HUES6 (cell line): ENCODE measurements around the gene ADAM12.
A peak's percentile ranks its signal among the peaks of the same experiment; 100 is the strongest.

Experiments
- H3K27ac ChIP-seq: 2 replicates; pipeline ENCODE4 v1.7.0; 2013; ENCODE audit warnings: low read depth, mild to moderate bottlenecking, low read length, inconsistent platforms
- H3K27me3 ChIP-seq: 2 replicates; pipeline ENCODE4 v1.6.1; 2013; ENCODE audit warnings: low read length; ENCODE audit not compliant: control insufficient read depth, insufficient read depth
- H3K36me3 ChIP-seq: 2 replicates; pipeline ENCODE4 v1.6.1; 2013; ENCODE audit warnings: low read length; ENCODE audit not compliant: control insufficient read depth, insufficient read depth
- H3K4me1 ChIP-seq: 2 replicates; pipeline ENCODE4 v1.6.1; 2013; ENCODE audit warnings: low read length; ENCODE audit not compliant: control insufficient read depth, insufficient read depth
- H3K4me3 ChIP-seq: 2 replicates; pipeline ENCODE4 v1.5.1; 2013; ENCODE audit warnings: low read depth, low read length
- H3K9ac ChIP-seq: one replicate; pipeline ENCODE4 v1.6.1; 2013; ENCODE audit warnings: mild to moderate bottlenecking, low read length
- H3K9me3 ChIP-seq: 2 replicates; pipeline ENCODE4 v1.6.1; 2013; ENCODE audit warnings: low read depth, low read length; ENCODE audit not compliant: control insufficient read depth, insufficient read depth

ADAM12 gene

DNA sequence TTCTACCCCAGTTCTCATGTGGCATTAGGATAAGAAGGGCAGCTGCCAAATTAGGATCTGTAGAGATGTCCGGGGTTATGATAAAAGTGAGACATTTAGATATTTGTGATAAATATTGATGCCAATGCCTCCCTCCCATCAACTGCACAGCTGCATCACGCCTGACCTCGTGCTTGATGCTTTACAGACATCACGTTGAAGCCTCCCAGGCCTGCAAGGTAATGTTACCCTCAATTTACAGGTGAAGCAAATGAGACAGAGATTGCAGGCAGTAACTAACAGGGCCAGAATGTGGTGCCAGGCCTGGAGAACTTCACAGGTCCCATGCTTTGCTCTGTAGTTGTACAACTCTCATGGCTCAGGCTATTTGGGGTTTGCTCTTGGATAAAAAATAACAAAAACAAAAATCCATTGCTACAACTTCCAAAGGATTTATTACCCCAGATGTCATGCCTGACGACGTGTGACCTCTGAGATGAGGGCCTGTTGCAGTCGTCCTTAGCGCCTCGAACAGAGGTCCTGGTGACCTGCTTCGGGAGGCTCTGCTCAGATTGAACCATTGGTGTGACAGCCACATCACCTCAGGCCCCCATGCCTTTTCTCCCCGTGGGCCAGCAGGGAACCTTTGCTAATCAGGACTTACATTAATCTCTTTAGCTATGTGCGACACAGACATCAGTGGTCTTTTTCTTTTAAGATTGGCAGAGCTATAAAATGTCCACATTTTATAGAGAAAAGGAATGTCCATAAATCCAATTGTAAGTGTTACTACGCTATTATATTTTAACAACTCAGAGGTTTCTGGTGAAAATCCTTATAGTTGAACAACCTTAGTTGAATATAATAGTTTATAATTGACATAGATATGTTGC is 169.3 kb downstream of the ADAM12 start:
- Histone ChIP-seq H3K36me3 (no peaks in the 10 kb centered on the region), H3K4me1 (peaks cover 14% of the 10 kb centered on the region), H3K4me3 (no peak overlapping the region), H3K27me3 (no peaks in the 10 kb centered on the region), H3K9ac (no peak overlapping the region), H3K9me3 (no peaks in the 10 kb centered on the region), H3K27ac (no peak overlapping the region)

GRCh38 chr10:126218174-126218573 is 170.1 kb downstream of the ADAM12 start:
- no peaks in the 10 kb centered on the region for H3K36me3 ChIP-seq
- H3K4me1 ChIP-seq: peaks cover 14% of the 10 kb centered on the region
- H3K9ac ChIP-seq: no peak overlapping the region
- H3K9me3 ChIP-seq: no peaks in the 10 kb centered on the region
- H3K4me3 ChIP-seq: no peak overlapping the region
- H3K27me3 ChIP-seq: no peaks in the 10 kb centered on the region
- H3K27ac ChIP-seq: no peak overlapping the region

DNA sequence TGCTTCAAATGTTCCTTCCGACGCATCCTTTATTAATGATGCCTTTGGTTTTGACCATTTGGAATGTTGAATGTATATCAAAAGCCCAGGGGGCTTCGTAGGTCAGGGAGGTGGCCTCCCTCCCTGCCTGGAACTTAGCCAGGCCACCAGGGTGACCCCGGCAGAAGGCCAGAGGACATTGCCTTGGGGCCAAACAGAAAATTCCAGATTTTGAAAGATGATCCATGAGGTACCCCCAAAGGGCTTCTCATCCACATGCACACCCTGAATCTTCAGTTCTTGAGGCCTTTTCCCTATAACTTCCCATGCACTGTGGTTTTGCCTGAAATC is 171.7 kb downstream of the ADAM12 start:
- Histone ChIP-seq H3K27ac (no peak overlapping the region; the same call in 1 of the 2 replicates), H3K4me3 (no peak overlapping the region)

DNA sequence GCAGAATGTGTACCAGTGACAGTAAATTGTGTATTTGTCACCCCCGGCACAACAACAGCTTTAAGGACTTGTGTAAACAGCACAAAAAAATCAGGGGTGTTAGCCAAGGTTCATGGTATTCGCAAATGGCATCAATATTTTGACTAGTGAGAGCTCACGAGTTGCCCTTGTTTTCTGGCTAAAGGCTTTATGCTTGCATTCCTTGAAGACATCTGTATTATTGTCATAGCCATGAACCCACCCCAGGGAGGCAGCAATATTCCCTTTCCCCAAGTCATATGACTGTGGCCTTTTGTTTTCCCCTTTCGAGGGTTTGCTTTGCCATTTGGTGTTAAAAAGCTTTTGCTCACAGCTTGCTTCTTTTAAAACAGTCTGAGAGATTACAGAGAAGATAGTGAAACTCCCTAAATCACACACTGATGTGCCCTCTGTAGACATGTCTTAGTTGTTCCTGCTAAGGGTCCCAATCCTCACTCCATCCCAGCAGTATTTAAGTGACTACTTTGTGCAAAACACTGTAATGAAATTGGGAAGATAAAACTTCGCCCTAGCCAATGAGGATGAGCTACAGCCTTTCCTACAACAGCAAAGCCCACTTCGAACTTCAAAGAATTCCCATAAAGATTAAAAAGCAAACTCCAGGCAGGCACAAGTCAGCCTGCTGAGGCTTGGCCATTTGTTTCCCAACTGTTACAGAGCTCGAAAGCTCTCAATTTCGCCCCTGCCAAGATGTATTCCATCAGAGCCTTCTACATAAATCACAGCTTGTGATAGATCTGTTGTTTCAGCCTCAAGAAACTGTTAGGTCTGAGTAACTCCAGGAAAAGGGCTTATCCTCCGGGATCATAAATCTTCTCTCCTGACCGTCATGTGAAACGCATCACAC is 172.3 kb downstream of the ADAM12 start:
- no peak overlapping the region for H3K4me3 ChIP-seq
- peak overlapping the region; percentile 32 for H3K9ac ChIP-seq
- no peaks in the 10 kb centered on the region for H3K27me3 ChIP-seq
- H3K4me1 ChIP-seq: peaks cover 14% of the 10 kb centered on the region
- no peaks in the 10 kb centered on the region for H3K36me3 ChIP-seq
- no peaks in the 10 kb centered on the region for H3K9me3 ChIP-seq
- no peak overlapping the region; the same call in 1 of the 2 replicates for H3K27ac ChIP-seq

More for the DNA sequence above, 171.7 kb downstream of the ADAM12 start:
- no peaks in the 10 kb centered on the region for H3K36me3 ChIP-seq
- peaks cover 14% of the 10 kb centered on the region for H3K4me1 ChIP-seq
- H3K27me3 ChIP-seq: no peaks in the 10 kb centered on the region
- H3K9ac ChIP-seq: no peak overlapping the region
- no peaks in the 10 kb centered on the region for H3K9me3 ChIP-seq

DNA sequence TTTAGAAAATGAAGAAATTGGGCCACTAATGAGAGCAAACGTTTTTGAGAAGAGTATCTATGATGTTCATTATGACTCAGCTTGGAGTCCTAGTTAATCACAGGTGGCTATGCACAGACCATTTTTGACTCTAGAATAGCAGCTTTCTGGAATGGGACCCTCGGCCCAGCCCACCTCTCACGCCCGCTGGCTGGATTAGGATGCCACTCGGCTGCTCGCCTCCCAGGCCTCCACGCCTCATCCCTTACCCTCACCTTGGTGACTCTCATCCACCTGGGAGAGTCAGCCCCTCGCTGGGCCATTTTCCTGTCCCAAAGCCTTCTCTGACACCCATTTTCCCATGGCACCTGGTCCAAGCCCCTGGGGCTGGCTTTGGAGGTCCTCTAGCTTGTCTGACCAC is 173.6 kb downstream of the ADAM12 start:
- no peak overlapping the region for H3K27ac ChIP-seq
- H3K4me3 ChIP-seq: no peak overlapping the region
- H3K27me3 ChIP-seq: no peaks in the 10 kb centered on the region
- no peak overlapping the region for H3K9ac ChIP-seq
- peaks cover 14% of the 10 kb centered on the region for H3K4me1 ChIP-seq
- no peaks in the 10 kb centered on the region for H3K9me3 ChIP-seq
- H3K36me3 ChIP-seq: no peaks in the 10 kb centered on the region

GRCh38 chr10:126214021-126214420 is 174.3 kb downstream of the ADAM12 start:
- peaks cover 14% of the 10 kb centered on the region for H3K4me1 ChIP-seq
- no peaks in the 10 kb centered on the region for H3K27me3 ChIP-seq
- no peak overlapping the region for H3K27ac ChIP-seq
- no peaks in the 10 kb centered on the region for H3K36me3 ChIP-seq
- no peaks in the 10 kb centered on the region for H3K9me3 ChIP-seq
- H3K4me3 ChIP-seq: no peak overlapping the region
- no peak overlapping the region for H3K9ac ChIP-seq

DNA sequence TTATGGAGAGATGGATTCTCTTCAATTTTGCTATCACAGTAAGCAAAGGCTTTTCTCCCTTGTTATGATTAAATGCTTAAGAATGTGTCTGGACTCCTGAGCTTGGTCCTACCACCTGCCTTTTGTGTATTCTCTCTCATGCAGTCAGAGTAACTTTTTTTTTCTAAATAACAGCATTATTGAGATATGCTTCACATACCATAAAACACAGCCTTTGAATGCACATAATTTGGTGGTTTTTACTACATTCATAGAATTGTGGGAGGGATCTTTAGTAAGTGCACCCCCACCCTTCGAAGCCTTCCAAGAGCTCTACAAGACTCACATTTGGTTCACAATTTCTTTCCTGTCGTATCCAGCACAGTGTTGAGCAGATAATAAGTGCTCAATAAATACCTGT is 175.5 kb downstream of the ADAM12 start:
- Histone ChIP-seq H3K27ac (no peak overlapping the region), H3K4me1 (peaks cover 14% of the 10 kb centered on the region), H3K9ac (no peak overlapping the region), H3K4me3 (no peak overlapping the region), H3K9me3 (no peaks in the 10 kb centered on the region), H3K27me3 (no peaks in the 10 kb centered on the region), H3K36me3 (no peaks in the 10 kb centered on the region)

GRCh38 chr10:126210051-126210651 is 178.1 kb downstream of the ADAM12 start:
- H3K4me1 ChIP-seq: peaks cover under 1% of the 10 kb centered on the region; the same call in 1 of the 2 replicates
- no peaks in the 10 kb centered on the region for H3K9me3 ChIP-seq
- no peaks in the 10 kb centered on the region for H3K36me3 ChIP-seq
- H3K27ac ChIP-seq: no peak overlapping the region
- H3K27me3 ChIP-seq: no peaks in the 10 kb centered on the region
- H3K4me3 ChIP-seq: no peak overlapping the region
- no peak overlapping the region for H3K9ac ChIP-seq

DNA sequence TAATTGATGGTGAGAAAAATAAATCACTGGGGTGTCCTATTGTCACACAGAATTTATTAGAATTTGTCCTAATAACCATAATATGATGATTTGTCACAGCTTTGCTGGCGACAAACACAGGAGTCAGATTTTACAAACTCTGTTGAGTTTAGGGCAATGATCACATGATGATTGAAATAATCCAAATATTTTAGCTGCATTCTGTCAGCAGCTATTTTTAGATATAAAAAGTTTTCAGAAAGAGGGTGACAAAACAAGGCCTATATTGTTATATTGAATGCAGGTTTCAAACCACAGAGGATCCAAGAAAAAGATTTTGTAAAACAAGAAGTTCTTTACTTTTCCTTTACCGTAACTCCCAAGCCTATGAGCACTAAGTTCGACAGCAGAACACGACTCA is 178.8 kb downstream of the ADAM12 start:
- Histone ChIP-seq H3K9me3 (peaks cover 2% of the 10 kb centered on the region; the same call in 1 of the 2 replicates), H3K9ac (no peak overlapping the region), H3K4me1 (no peaks in the 10 kb centered on the region), H3K36me3 (no peaks in the 10 kb centered on the region), H3K27ac (no peak overlapping the region), H3K4me3 (no peak overlapping the region), H3K27me3 (no peaks in the 10 kb centered on the region)

- H3K4me3 ChIP-seq: no peak overlapping the region
These were observed 179.5 kb downstream of the ADAM12 start for GRCh38 chr10:126208726-126209302.

More at GRCh38 chr10:126208726-126209302, 179.5 kb downstream of the ADAM12 start:
- Histone ChIP-seq H3K4me1 (no peaks in the 10 kb centered on the region), H3K9ac (no peak overlapping the region), H3K36me3 (no peaks in the 10 kb centered on the region), H3K27me3 (no peaks in the 10 kb centered on the region), H3K9me3 (peaks cover 2% of the 10 kb centered on the region; the same call in 1 of the 2 replicates), H3K27ac (no peak overlapping the region)
